HG03196 (cell line): ENCODE results near the gene TBC1D22A.

Experiments used
- ATAC-seq: cut with Tn5 transposase; IDR thresholded peaks from one replicate; pipeline ENCODE4 v1.9.1; 2021; ENCODE audit not compliant: unreplicated experiment

Gene TBC1D22A

GRCh38 chr22:47201996-47202818 lies 439.8 kb downstream of the TBC1D22A start:
- ATAC-seq: no peak

DNA sequence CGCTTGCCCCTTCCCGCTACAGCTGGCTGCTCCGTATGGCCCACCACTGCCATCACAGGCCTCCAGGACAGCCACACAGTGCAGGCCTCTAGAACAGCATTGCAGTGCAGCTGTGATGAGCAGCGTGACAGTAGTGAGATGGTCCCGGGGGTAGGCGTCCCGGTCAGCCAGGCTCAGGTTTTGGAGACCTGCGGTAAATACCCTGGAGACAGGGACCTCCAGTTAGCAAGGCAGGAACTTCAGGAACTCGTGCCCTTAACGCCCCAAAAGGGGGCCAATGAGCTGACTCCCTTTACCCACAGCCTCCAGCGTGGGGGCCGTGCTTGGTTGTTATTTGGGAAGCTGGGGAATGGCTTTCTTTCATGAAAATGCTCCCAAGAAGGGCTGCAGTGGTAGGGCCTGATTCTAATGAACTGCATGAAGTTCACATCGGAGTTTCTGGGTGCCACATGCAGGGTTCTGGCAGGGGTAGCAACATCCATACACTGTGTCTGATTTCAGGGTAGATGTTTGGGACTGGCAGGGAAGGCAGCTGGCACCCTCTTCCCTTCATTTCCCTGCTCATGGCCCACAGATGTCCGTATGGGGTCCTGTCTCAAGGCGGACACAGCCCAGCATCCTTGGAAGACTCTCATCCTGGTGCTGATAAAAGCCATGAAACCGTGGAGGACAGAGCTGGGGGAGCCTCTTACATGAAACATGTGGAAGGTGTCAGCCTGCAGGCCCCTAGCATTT lies 440.5 kb downstream of the TBC1D22A start:
- ATAC-seq: no peak

DNA sequence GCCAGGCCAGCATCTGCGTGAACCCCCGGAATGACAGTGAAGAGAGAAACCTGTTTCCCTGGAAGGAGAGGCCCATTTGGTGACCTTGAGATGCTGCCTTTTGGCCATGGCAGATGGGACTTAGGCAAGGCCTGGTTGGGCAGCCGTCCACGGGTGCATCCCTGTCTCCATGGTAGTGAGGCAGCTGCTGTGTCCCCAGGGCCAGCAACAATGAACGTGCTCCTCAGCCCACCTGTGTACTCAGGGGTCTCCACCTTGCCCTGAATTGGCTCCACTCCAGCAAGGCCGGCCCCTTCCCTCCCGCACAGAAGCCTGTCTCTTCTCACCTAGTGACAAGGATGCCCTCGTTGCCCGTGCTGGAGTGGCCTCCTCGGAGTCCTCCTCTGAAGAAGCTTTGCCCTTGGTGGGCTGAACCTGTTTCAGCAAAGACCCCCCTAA lies 441.1 kb downstream of the TBC1D22A start:
- no peak for ATAC-seq

GRCh38 chr22:47204002-47204979 lies 441.8 kb downstream of the TBC1D22A start:
- no peak for ATAC-seq

DNA sequence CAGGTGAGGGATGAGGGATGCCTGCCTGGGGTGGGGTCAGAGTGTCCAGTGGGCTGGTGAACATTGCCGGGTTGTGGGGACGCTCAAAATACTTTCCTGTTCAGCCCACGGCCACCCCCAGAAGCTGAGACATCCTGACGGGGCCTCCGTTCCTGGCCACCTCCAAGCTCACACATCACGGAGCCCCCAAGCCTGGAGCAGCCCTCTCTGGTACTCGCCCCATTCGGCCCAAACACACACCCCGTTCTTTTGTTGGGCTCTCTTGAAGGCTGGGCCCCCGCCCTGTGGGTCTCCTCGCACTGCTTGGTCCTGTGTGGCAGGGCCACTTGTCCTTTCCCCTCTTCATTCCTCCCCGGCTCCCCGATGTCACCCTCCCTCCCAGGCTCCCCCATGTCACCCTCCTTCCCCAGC lies 442.6 kb downstream of the TBC1D22A start:
- ATAC-seq: no peak

DNA sequence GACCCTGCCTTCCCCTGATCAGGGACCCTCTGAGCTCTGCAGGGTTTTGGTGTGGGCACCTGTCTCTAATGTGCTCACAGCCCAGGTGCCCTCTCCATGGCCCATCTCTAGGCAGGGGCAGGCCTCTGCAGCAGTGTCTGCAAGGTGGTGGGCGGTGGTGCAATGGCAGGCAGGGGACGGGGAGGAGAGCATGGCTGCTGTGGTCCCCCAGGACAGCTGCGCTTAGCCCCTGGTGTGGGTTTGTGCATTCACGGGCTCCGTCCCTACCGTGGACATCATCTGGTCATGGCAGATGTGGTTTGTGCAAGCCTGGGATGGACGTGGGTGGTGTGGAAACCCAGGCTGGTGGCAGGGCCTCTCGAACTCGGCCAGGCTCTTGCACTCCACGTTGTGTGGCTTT lies 443.1 kb downstream of the TBC1D22A start:
- ATAC-seq: no peak

GRCh38 chr22:47206164-47206563 lies 443.7 kb downstream of the TBC1D22A start:
- no peak for ATAC-seq

- ATAC-seq: no peak
Measured at GRCh38 chr22:47206666-47207218, 444.3 kb downstream of the TBC1D22A start.

DNA sequence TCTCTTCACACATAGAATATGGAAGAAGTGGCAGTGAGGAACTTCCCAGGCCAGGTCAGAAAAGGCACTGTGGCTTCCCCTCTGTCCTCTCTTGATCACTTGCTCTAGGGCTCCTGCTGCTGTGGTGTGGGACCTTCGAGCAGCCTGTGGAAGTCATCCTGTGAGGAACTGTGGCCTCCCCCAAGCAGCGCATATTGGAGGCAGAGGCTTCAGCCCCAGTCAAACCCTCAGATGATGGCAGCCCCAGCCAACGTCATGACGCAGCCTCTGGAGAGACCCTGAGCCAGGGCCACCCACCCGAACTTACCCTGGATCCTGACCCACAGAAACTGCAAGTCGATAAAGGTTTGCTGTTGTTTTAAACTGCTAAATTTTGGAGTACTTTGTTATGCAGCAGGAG lies 444.9 kb downstream of the TBC1D22A start:
- no peak for ATAC-seq

GRCh38 chr22:47207846-47208554 lies 445.6 kb downstream of the TBC1D22A start:
- ATAC-seq: no peak

DNA sequence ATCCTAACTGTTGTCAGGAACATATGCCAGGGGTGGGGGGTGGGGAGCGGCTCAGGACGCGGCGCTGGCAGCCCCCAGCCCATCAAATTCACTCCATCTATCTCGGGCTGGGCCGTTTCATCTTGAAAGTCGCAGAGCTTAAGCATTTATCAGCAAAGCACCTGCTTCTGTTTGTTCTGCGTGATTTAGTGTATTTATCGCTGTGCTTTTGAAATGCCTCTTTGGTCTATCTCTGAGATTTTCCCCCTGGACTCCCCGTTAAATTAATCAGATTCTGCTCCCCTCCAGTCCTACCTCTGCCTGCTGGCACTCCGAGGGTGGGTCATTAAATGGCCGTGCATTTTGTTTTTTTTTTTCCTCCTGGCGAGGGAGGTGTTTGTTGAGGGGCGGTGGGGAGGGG lies 446.2 kb downstream of the TBC1D22A start:
- no peak for ATAC-seq

- ATAC-seq: no peak
Measured at GRCh38 chr22:47209040-47209514, 446.6 kb downstream of the TBC1D22A start.

GRCh38 chr22:47209547-47210023 lies 447.1 kb downstream of the TBC1D22A start:
- ATAC-seq: no peak

DNA sequence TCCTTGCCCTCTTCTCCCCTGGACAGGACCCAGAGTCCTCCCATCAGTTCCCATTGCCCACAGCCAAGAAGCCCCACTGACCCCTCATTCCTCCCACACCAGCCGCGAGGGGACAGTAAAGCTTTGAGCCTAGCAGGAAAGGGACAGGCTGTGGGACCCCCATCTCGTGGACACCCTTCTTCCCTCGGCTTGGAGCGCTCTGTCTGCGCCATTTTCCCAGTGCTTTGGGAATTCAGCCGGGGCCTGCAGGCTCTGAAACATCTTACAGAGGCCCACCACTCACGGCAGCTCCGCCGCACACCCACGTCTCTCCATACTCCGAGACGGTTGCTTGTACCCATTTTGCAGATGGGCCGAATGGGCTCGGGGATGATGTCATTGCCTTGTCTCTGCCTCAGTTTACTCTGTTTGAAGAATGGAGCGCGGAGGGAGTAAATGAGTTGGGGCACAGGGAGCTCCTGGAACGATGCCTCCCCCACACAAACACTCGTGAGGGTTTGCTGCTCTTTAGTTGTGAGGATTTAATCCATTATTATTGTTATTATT lies 447.7 kb downstream of the TBC1D22A start:
- ATAC-seq: no peak

GRCh38 chr22:47210686-47211085 lies 448.2 kb downstream of the TBC1D22A start:
- no peak for ATAC-seq

- no peak for ATAC-seq
Measured at GRCh38 chr22:47213571-47214230, 451.3 kb downstream of the TBC1D22A start.

DNA sequence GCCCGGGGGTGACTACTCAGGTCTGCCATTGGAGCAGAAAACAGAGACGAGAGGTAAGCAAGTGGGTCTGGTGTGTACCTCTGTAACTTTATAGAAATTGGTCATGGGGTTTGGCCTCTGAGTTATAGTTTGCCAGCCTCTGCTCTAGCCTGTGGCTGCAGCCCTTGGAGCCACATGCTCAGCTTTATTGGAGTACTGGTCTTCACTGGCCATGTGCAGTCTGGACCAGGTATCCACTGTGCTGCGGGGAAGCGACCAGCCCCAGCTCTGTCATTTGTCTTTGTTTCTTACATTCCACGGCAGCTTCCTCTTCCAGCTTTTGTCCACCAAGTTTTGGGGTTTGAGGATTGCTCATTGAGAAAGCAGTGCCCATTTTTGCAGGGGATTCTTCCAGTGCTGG lies 453.4 kb downstream of the TBC1D22A start:
- ATAC-seq: no peak

DNA sequence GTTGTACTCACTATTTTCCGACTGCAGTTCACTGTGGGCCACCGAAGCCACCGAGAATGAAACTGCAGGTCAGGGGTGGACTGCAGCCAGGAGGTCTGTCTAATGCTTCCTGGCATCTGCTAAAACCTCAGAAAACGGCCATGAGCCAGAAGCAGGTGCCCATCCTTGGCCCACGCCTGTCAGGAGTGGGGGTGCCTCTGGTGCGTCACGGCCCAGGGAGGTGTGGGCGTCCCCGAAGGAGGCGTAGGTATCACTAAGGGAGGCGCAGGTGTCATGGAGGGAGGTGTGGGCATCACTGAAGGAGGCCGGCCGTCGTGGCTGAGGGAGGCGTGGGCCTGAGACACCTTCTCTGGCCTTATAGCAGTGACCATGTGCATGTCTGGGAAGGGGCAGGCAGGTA lies 456.2 kb downstream of the TBC1D22A start:
- no peak for ATAC-seq

DNA sequence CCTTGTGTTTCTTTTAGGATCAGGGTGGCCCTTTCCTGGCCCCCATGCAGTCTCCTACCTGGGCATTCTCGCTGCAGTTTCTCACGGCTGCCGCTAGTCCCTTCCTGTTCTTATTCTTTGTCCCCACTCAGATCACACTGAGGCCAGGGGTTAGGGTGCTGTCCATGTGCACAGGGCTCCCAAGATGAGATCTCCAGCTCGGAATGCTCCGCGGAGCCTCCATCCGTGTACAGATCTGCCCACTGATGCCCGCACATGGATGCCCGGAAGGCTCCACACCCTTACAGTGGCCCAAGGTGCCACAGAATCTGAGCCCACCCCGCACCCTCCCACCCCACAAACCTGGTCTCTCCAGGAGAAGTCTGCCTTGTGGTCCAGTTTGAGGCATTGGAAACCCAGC lies 457.3 kb downstream of the TBC1D22A start:
- ATAC-seq: no peak
